ENCODE measurements around the gene GNG7.
"Not testable (repeated sequence)": the region's sequence is repeated elsewhere in the genome, so short reads cannot be mapped to it uniquely, and the experiment has no call there.

GNG7 gene

GRCh38 chr19:2547033-2547680 is 155.3 kb downstream of the GNG7 start:
- no peak for DNase-seq (ENCODE audit: low read depth)
- no peak overlapping the region for H3K4me3 ChIP-seq (ENCODE audit: low read depth, low read length)
- no peak for TF ChIP-seq CTCF (conservative IDR thresholded peaks at IDR 0.05; ENCODE audit: low read depth, low read length)

GRCh38 chr19:2546128-2547032 is 156.1 kb downstream of the GNG7 start:
- no peak overlapping the region for H3K4me3 ChIP-seq (ENCODE audit: low read depth, low read length)
- no peak for TF ChIP-seq CTCF (conservative IDR thresholded peaks at IDR 0.05; ENCODE audit: low read depth, low read length)
- DNase-seq (ENCODE audit: low read depth) = no peak

GRCh38 chr19:2545416-2546127 is 156.9 kb downstream of the GNG7 start:
- H3K4me3 ChIP-seq (ENCODE audit: low read depth, low read length); DNase-seq (ENCODE audit: low read depth): not testable (repeated sequence)

- DNase-seq (ENCODE audit: low read depth) = no peak
- H3K4me3 ChIP-seq (ENCODE audit: low read depth, low read length) = no peak overlapping the region
- no peak for TF ChIP-seq CTCF (conservative IDR thresholded peaks at IDR 0.05; ENCODE audit: low read depth, low read length)
These were observed 157.7 kb downstream of the GNG7 start for GRCh38 chr19:2544576-2545415.

GRCh38 chr19:2543463-2544442 is 158.7 kb downstream of the GNG7 start:
- TF ChIP-seq CTCF (conservative IDR thresholded peaks at IDR 0.05; ENCODE audit: low read depth, low read length) = peak; percentile 51
- DNase-seq (ENCODE audit: low read depth) = peak; percentile 99
- H3K4me3 ChIP-seq (ENCODE audit: low read depth, low read length) = peak overlapping the region; percentile 23

- peak overlapping the region; percentile 18 for H3K4me3 ChIP-seq (ENCODE audit: low read depth, low read length)
These were observed 159.4 kb downstream of the GNG7 start for GRCh38 chr19:2543072-2543462.

More at GRCh38 chr19:2543072-2543462, 159.4 kb downstream of the GNG7 start:
- DNase-seq (ENCODE audit: low read depth) = not testable (repeated sequence)
